PC-9 (cell line): ENCODE data around the gene FBXL17. TPM values are rescaled to one million over a fixed set of nuclear protein-coding genes. Genes with fewer than 3 reads are reported as not detected.

Experiments used
- BruUV-seq: library from RNA; stranded (reverse); fragments of 400-500 nt; replicated peaks from 2 replicates; lab custom pipeline; 2021; lab: Mats Ljungman, UMichigan
- CTCF ChIA-PET: fragments of 300-600 bp; sonication (Branson Sonifier 250); formaldehyde crosslinking; loops from one replicate; lab custom pipeline; 2022; ENCODE audit warnings: antibody characterized with exemption; lab: Charles Lee
- POLR2A ChIA-PET: fragments of 300-600 bp; sonication (Branson Sonifier 250); formaldehyde crosslinking; loops from one replicate; lab custom pipeline; 2022; ENCODE audit warnings: antibody characterized with exemption; ENCODE audit not compliant: unreplicated experiment; lab: Charles Lee
- DNase-seq, 2 experiments: peaks; one replicate each; pipeline versions ENCODE4 v3.0.0 to v3.0.0-alpha.2; 2015 to 2022; ENCODE audit warnings: mixed read lengths in 1 of 2
- H2AFZ ChIP-seq: fragments of 200-600 bp; sonication (generic); 2 replicates; pipeline ENCODE4 v1.8.1; 2017; ENCODE audit warnings: antibody characterized with exemption
- H3F3A ChIP-seq: fragments of 200-600 bp; sonication (generic); 2 replicates; pipeline ENCODE4 v1.8.1; 2017; ENCODE audit warnings: antibody characterized with exemption, mild to moderate bottlenecking, low read depth; ENCODE audit not compliant: insufficient read depth
- H3K27ac ChIP-seq: fragments of 200-600 bp; sonication (generic); 2 replicates; pipeline ENCODE4 v1.6.1; 2016; ENCODE audit warnings: mixed run types
- H3K27me3 ChIP-seq: fragments of 200-600 bp; sonication (generic); 2 replicates; pipeline ENCODE4 v1.6.1; 2016; ENCODE audit warnings: low read depth, mixed run types; ENCODE audit not compliant: insufficient read depth
- H3K36me3 ChIP-seq: fragments of 200-600 bp; sonication (generic); 2 replicates; pipeline ENCODE4 v1.6.1; 2016; ENCODE audit warnings: low read depth, mixed run types
- H3K4me1 ChIP-seq: fragments of 200-600 bp; sonication (generic); replicated peaks from 2 replicates; pipeline ENCODE4 v1.6.1; 2016; ENCODE audit warnings: mixed run types; ENCODE audit not compliant: insufficient read depth
- H3K4me2 ChIP-seq: fragments of 200-600 bp; sonication (generic); 2 replicates; pipeline ENCODE4 v1.6.1; 2017; ENCODE audit warnings: mixed run types
- H3K4me3 ChIP-seq: fragments of 200-600 bp; sonication (generic); 2 replicates; pipeline ENCODE4 v1.6.1; 2016; ENCODE audit warnings: mixed run types
- H3K79me2 ChIP-seq: fragments of 200-600 bp; sonication (generic); 2 replicates; pipeline ENCODE4 v1.6.1; 2017; ENCODE audit warnings: low read depth, mixed run types
- H3K9me2 ChIP-seq: fragments of 200-600 bp; sonication (generic); 2 replicates; pipeline ENCODE4 v1.8.1; 2017; ENCODE audit warnings: mild to moderate bottlenecking; ENCODE audit not compliant: insufficient read depth
- H3K9me3 ChIP-seq: fragments of 200-600 bp; sonication (generic); 2 replicates; pipeline ENCODE4 v1.8.1; 2016; ENCODE audit warnings: low read depth; ENCODE audit not compliant: insufficient read depth
- H4K20me1 ChIP-seq: fragments of 200-600 bp; sonication (generic); 2 replicates; pipeline ENCODE4 v1.8.1; 2017; ENCODE audit not compliant: insufficient read depth
- EZH2 ChIP-seq: fragments of 200-600 bp; sonication (generic); IDR thresholded peaks from 2 replicates; pipeline ENCODE4 v1.8.0; 2017; ENCODE audit warnings: antibody characterized with exemption, low read depth
- intact Hi-C: fragments of 100-400 bp; cut with micrococcal nuclease; formaldehyde crosslinking; loops from one replicate; pipeline ENCODE4 v1.10.0; 2022; ENCODE audit not compliant: unreplicated experiment
- total RNA-seq: library from RNA; stranded (reverse); gene quantifications from 2 replicates; pipeline ENCODE4 v1.2.3, GENCODE V29; 2021
- TF ChIP-seq, protein P1 (sequence below): fragments of 200-600 bp; sonication (generic); conservative IDR thresholded peaks from 2 replicates; pipeline ENCODE4 v1.6.1; 2017; ENCODE audit warnings: mixed run types, antibody characterized with exemption, mild to moderate bottlenecking, moderate library complexity

The FBXL17 gene
- total RNA-seq, 1 experiment from 2014 or later: 19.5 TPM

GRCh38 chr5:107930891-107931290, 451.0 kb downstream of the FBXL17 start:
- TF ChIP-seq, protein P1, sequence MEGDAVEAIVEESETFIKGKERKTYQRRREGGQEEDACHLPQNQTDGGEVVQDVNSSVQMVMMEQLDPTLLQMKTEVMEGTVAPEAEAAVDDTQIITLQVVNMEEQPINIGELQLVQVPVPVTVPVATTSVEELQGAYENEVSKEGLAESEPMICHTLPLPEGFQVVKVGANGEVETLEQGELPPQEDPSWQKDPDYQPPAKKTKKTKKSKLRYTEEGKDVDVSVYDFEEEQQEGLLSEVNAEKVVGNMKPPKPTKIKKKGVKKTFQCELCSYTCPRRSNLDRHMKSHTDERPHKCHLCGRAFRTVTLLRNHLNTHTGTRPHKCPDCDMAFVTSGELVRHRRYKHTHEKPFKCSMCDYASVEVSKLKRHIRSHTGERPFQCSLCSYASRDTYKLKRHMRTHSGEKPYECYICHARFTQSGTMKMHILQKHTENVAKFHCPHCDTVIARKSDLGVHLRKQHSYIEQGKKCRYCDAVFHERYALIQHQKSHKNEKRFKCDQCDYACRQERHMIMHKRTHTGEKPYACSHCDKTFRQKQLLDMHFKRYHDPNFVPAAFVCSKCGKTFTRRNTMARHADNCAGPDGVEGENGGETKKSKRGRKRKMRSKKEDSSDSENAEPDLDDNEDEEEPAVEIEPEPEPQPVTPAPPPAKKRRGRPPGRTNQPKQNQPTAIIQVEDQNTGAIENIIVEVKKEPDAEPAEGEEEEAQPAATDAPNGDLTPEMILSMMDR: no peak
- TF ChIP-seq EZH2: no peak
- Histone ChIP-seq H3K4me2 (no peak overlapping the region), H3K9me2 (no peaks in the 10 kb centered on the region; the same call in none of the 2 replicates), H3K9me3 (no peaks in the 10 kb centered on the region), H3K27me3 (no peaks in the 10 kb centered on the region), H3K79me2 (no peaks in the 10 kb centered on the region), H3F3A (no peaks in the 10 kb centered on the region), H3K4me3 (no peak overlapping the region), H2AFZ (no peak overlapping the region), H4K20me1 (no peaks in the 10 kb centered on the region), H3K36me3 (no peaks in the 10 kb centered on the region), H3K4me1 (no peaks in the 10 kb centered on the region), H3K27ac (no peak overlapping the region)
- intact Hi-C loops: no loop called here
- BruUV-seq: no TSS peak
- DNase-seq: no peak
- POLR2A ChIA-PET: no interaction called here
- CTCF ChIA-PET: no interaction called here

DNA sequence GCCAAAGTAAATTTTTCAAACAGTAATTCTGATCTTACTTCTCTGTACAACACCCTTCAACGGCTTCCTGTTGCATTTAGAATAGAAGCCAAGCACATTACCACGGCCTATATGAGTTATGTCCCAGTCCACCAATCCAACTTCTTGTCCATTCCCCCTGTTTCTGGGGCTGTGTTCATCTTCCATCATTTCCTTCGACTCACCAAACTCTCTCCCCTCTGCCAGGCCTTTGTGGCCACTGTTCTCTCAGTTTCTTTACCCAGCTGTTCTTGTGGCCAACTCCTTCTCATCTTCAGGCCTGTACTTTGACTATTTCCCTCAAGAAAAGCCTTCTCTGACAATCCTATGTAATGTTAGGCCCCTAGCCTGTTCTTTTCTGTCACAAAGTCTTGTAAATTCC, 451.8 kb downstream of the FBXL17 start:
- CTCF ChIA-PET: no interaction called here
- BruUV-seq: no TSS peak

GRCh38 chr5:107929080-107929479, 452.8 kb downstream of the FBXL17 start:
- H3K4me1 ChIP-seq: no peaks in the 10 kb centered on the region
- DNase-seq: no peak
- no peak overlapping the region for H2AFZ ChIP-seq
- no peaks in the 10 kb centered on the region for H3K79me2 ChIP-seq
- ChIA-PET CTCF (no interaction called here), POLR2A (no interaction called here)
- H3K27me3 ChIP-seq: no peaks in the 10 kb centered on the region
- H4K20me1 ChIP-seq: no peaks in the 10 kb centered on the region
- BruUV-seq: no TSS peak
- H3F3A ChIP-seq: no peaks in the 10 kb centered on the region
- TF ChIP-seq, protein P1: no peak
- TF ChIP-seq EZH2: no peak
- no peaks in the 10 kb centered on the region for H3K36me3 ChIP-seq
- H3K4me3 ChIP-seq: no peak overlapping the region
- H3K9me2 ChIP-seq: no peaks in the 10 kb centered on the region; the same call in none of the 2 replicates
- intact Hi-C loops: no loop called here
- H3K27ac ChIP-seq: no peak overlapping the region
- H3K9me3 ChIP-seq: no peaks in the 10 kb centered on the region
- H3K4me2 ChIP-seq: no peak overlapping the region

More for the DNA sequence above, 451.8 kb downstream of the FBXL17 start:
- H4K20me1 ChIP-seq: no peaks in the 10 kb centered on the region
- no peaks in the 10 kb centered on the region for H3K4me1 ChIP-seq
- H3K27me3 ChIP-seq: no peaks in the 10 kb centered on the region
- no peaks in the 10 kb centered on the region for H3K79me2 ChIP-seq
- TF ChIP-seq, protein P1: no peak
- TF ChIP-seq EZH2: no peak
- no peak overlapping the region for H3K27ac ChIP-seq
- H3F3A ChIP-seq: no peaks in the 10 kb centered on the region
- H3K9me3 ChIP-seq: no peaks in the 10 kb centered on the region
- no peak overlapping the region for H2AFZ ChIP-seq
- intact Hi-C loops: no loop called here
- no peaks in the 10 kb centered on the region for H3K36me3 ChIP-seq
- no peak overlapping the region for H3K4me3 ChIP-seq
- DNase-seq: no peak
- H3K4me2 ChIP-seq: no peak overlapping the region
- POLR2A ChIA-PET: interaction anchor here (0.5 kb wide), 1 partner anchor 288 kb away, joined by 4 read pairs; no protein-coding TSS in a partner anchor
- no peaks in the 10 kb centered on the region; the same call in none of the 2 replicates for H3K9me2 ChIP-seq
